ENCODE results near the gene NMUR1. TPM values are rescaled to one million over a fixed set of nuclear protein-coding genes. Genes with fewer than 3 reads are reported as not detected.
A peak's percentile ranks its signal among the peaks of the same experiment; 100 is the strongest.

NMUR1 gene
- total RNA-seq, 1 experiment from 2014 or later, result not detected

GRCh38 chr2:231539991-231540390 lies 9.7 kb upstream of the NMUR1 start:
- Mint-ChIP-seq H3K4me1 (ENCODE audit: low read depth, unreplicated experiment) (peaks cover 7% of the 10 kb centered on the region), H3K27ac (ENCODE audit: unreplicated experiment) (peak overlapping the region; percentile 72), H3K4me3 (ENCODE audit: unreplicated experiment) (no peak overlapping the region), H3K27me3 (ENCODE audit: insufficient read depth, unreplicated experiment) (no peaks in the 10 kb centered on the region), H3K9me3 (ENCODE audit: unreplicated experiment) (peaks cover 10% of the 10 kb centered on the region), H3K36me3 (ENCODE audit: insufficient read depth, unreplicated experiment) (no peaks in the 10 kb centered on the region)
- intact Hi-C loops (cut with micrococcal nuclease; ENCODE audit: unreplicated experiment), result no loop called here
- ChIA-PET POLR2A (no interaction called here), CTCF (no interaction called here)
- Histone ChIP-seq H3K36me3 (ENCODE audit: control insufficient read depth, insufficient read depth, low read length) (no peaks in the 10 kb centered on the region), H3K4me3 (ENCODE audit: low read depth, low read length) (no peak overlapping the region), H3K9me3 (no peaks in the 10 kb centered on the region), H3K27me3 (replicated peaks; ENCODE audit: control insufficient read depth, insufficient read depth, low read length) (no peaks in the 10 kb centered on the region), H3K4me1 (peaks cover 22% of the 10 kb centered on the region)
- no TSS peak for BruUV-seq (replicated peaks)
- TF ChIP-seq CTCF (IDR thresholded peaks at IDR 0.05; ENCODE audit: insufficient read depth in 1 of 2, low read depth in 1 of 2, low read length in 1 of 2, severe bottlenecking in 1 of 2, unreplicated experiment in 1 of 2), result no peak
- no peak for DNase-seq

DNA sequence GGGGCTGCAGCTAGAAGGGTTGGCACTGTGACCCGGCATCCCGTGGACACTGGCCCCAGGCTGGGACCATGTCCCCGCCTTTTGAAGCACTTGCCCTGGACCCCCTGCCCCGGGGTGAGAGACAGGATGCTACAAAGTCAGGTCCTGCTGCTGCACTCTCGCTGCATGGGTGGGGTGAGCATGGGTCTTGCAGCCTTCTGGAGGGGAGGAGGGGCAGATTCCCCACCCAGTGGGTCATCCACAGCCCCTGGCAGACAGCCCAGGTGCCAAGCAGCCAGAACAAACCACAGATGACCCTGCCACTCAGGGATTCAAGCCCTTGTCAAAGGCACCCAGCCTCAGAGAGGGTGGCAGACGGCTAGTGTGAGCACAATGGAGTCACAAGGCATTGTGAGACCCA lies 5.7 kb upstream of the NMUR1 start:
- ChIA-PET POLR2A (no interaction called here), CTCF (no interaction called here)
- intact Hi-C loops (cut with micrococcal nuclease; ENCODE audit: unreplicated experiment), result no loop called here
- no TSS peak for BruUV-seq (replicated peaks)
- Histone ChIP-seq H3K9me3 (no peaks in the 10 kb centered on the region), H3K4me1 (peaks cover 38% of the 10 kb centered on the region), H3K36me3 (ENCODE audit: control insufficient read depth, insufficient read depth, low read length) (no peaks in the 10 kb centered on the region), H3K4me3 (ENCODE audit: low read depth, low read length) (no peak overlapping the region), H3K27me3 (replicated peaks; ENCODE audit: control insufficient read depth, insufficient read depth, low read length) (no peaks in the 10 kb centered on the region)
- no peaks in the 10 kb centered on the region for H3K27me3 Mint-ChIP-seq (ENCODE audit: insufficient read depth, unreplicated experiment)
- no peak for TF ChIP-seq CTCF (IDR thresholded peaks at IDR 0.05; ENCODE audit: insufficient read depth in 1 of 2, low read depth in 1 of 2, low read length in 1 of 2, severe bottlenecking in 1 of 2, unreplicated experiment in 1 of 2)
- no peak overlapping the region for H3K4me3 Mint-ChIP-seq (ENCODE audit: unreplicated experiment)
- H3K36me3 Mint-ChIP-seq (ENCODE audit: insufficient read depth, unreplicated experiment), result no peaks in the 10 kb centered on the region
- H3K4me1 Mint-ChIP-seq (ENCODE audit: low read depth, unreplicated experiment), result peaks cover 7% of the 10 kb centered on the region
- no peak for DNase-seq
- no peaks in the 10 kb centered on the region for H3K9me3 Mint-ChIP-seq (ENCODE audit: unreplicated experiment)
- no peak overlapping the region for H3K27ac Mint-ChIP-seq (ENCODE audit: unreplicated experiment)

DNA sequence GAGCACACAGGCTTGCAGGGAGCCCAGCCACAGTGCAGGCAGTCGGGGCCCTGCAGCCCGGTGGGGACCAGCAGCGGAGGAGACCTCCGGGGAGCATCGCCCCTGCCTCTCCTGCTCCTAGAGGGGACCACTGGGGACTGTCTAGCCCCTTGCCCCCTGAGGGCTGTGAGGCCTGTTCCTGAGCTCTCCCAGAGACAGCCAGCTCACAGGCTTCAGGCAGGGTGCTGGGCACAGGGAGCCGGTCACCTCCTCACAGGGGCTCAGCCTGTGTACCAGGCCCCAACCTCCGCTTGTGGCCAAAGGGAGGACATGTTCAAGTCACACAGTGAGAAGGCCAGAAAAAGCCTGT lies 3.5 kb upstream of the NMUR1 start:
- H3K36me3 Mint-ChIP-seq (ENCODE audit: insufficient read depth, unreplicated experiment), result no peaks in the 10 kb centered on the region
- H3K4me1 Mint-ChIP-seq (ENCODE audit: low read depth, unreplicated experiment), result peaks cover under 1% of the 10 kb centered on the region
- Histone ChIP-seq H3K4me1 (peaks cover 27% of the 10 kb centered on the region), H3K36me3 (ENCODE audit: control insufficient read depth, insufficient read depth, low read length) (no peaks in the 10 kb centered on the region), H3K4me3 (ENCODE audit: low read depth, low read length) (no peak overlapping the region), H3K9me3 (no peaks in the 10 kb centered on the region), H3K27me3 (replicated peaks; ENCODE audit: control insufficient read depth, insufficient read depth, low read length) (no peaks in the 10 kb centered on the region)
- POLR2A ChIA-PET, result no interaction called here
- intact Hi-C loops (cut with micrococcal nuclease; ENCODE audit: unreplicated experiment), result no loop called here
- peak overlapping the region; percentile 89 for H3K27ac Mint-ChIP-seq (ENCODE audit: unreplicated experiment)
- no peaks in the 10 kb centered on the region for H3K9me3 Mint-ChIP-seq (ENCODE audit: unreplicated experiment)
- H3K4me3 Mint-ChIP-seq (ENCODE audit: unreplicated experiment), result no peak overlapping the region
- H3K27me3 Mint-ChIP-seq (ENCODE audit: insufficient read depth, unreplicated experiment), result no peaks in the 10 kb centered on the region
- no peak for DNase-seq
- TF ChIP-seq CTCF (IDR thresholded peaks at IDR 0.05; ENCODE audit: insufficient read depth in 1 of 2, low read depth in 1 of 2, low read length in 1 of 2, severe bottlenecking in 1 of 2, unreplicated experiment in 1 of 2), result no peak
- CTCF ChIA-PET, result interaction anchor here (2.0 kb wide), 1 partner anchor 16 kb away, joined by 6 read pairs; no protein-coding TSS in a partner anchor
- no TSS peak for BruUV-seq (replicated peaks)
